ENCODE measurements around the gene HMGB3. TPM values are rescaled to one million over a fixed set of nuclear protein-coding genes. Genes with fewer than 3 reads are reported as not detected.

HMGB3 gene
- total RNA-seq (2014; rRNA removed) (57.2 and 95.0 TPM in 2 replicates), Bru-seq, nascent RNA (percentile 91 among the genes with signal in this experiment), BruChase-seq, experiment 1, labeled RNA remaining after a 6-hour chase (percentile 96 among the genes with signal in this experiment), BruChase-seq, experiment 2, labeled RNA remaining after a 2-hour chase (percentile 87 among the genes with signal in this experiment)
- long read RNA-seq, transcript HMGB3-201 (5 exons, 3,560 nt): major isoform, 20 of 46 reads
- long read RNA-seq, transcript HMGB3-205 (5 exons, 793 nt): minor isoform, 5 of 46 reads
- long read RNA-seq, partial matches to known transcripts: 11 of 46 reads
- long read RNA-seq, other reads (novel, unspliced or antisense): 10 of 46 reads

GRCh38 chrX:150982788-150983520 lies at the start of gene HMGB3:
Gene HMGB3 (plus strand): TSS chrX:150983335. CDS start chrX:150985600, 2,265 bp downstream.
- intact Hi-C loops (cut with micrococcal nuclease): loop anchor here (1.0 kb wide), 1 partner anchor 85 kb away; the partner anchor contains the start of gene CD99L2
- no peaks in the 10 kb centered on the region for H3F3A ChIP-seq (ENCODE audit: low read length, unreplicated experiment)
- H3K27me3 ChIP-seq (ENCODE audit: low read length): no peaks in the 10 kb centered on the region
- peaks cover 15% of the 10 kb centered on the region for H3K4me1 ChIP-seq (ENCODE audit: insufficient read depth, low read length)
- ChIA-PET POLR2A (ENCODE audit: unreplicated experiment) (interaction anchor here (0.6 kb wide), 1 partner anchor 219 kb away, joined by 3 read pairs; no protein-coding TSS in a partner anchor), CTCF (no interaction called here)
- peaks cover 11% of the 10 kb centered on the region; the same call in 1 of the 2 replicates for H3K36me3 ChIP-seq (ENCODE audit: low read depth, low read length)
- BruUV-seq (replicated peaks): no TSS peak
- peaks cover 16% of the 10 kb centered on the region for H3K79me2 ChIP-seq (ENCODE audit: low read length)
- H4K20me1 ChIP-seq (ENCODE audit: low read length): peaks cover 9% of the 10 kb centered on the region
- H3K4me3 ChIP-seq (ENCODE audit: low read length): peak within 1 kb of the TSS; percentile 77
- peak within 1 kb of the TSS; percentile 36; the same call in 1 of the 2 replicates for H3K27ac ChIP-seq (ENCODE audit: low read length)
- H3K9me2 ChIP-seq (replicated peaks; ENCODE audit: low read length): no peaks in the 10 kb centered on the region
- H3K9me3 ChIP-seq (ENCODE audit: low read length): no peaks in the 10 kb centered on the region
- peak within 1 kb of the TSS; percentile 85 for H3K9ac ChIP-seq (ENCODE audit: low read length)
- ATAC-seq: peak; percentile 97
- TF ChIP-seq EZH2phosphoT487 (IDR thresholded peaks at IDR 0.05; ENCODE audit: borderline replicate concordance, low read length) (no peak), EZH2 (IDR thresholded peaks at IDR 0.05; ENCODE audit: low read length, unreplicated experiment) (no peak), CTCF (conservative IDR thresholded peaks at IDR 0.05; ENCODE audit: low read depth, low read length) (no peak)
- peak; percentile 95 for DNase-seq
- H2AFZ ChIP-seq (ENCODE audit: low read length): peak within 1 kb of the TSS; percentile 87
- H3K4me2 ChIP-seq (ENCODE audit: low read length): peak within 1 kb of the TSS; percentile 97

- H3K4me1 ChIP-seq (ENCODE audit: insufficient read depth, low read length): peaks cover 14% of the 10 kb centered on the region; the same call in 1 of the 2 replicates
- H3K27ac ChIP-seq (ENCODE audit: low read length): no peak overlapping the region
- 0 out of 2 replicates have a peak overlapping the region, but pooled peaks have one; percentile 11 for H3K4me2 ChIP-seq (ENCODE audit: low read length)
- no TSS peak for BruUV-seq (replicated peaks)
- CTCF ChIA-PET: no interaction called here
- TF ChIP-seq CTCF (conservative IDR thresholded peaks at IDR 0.05; ENCODE audit: low read depth, low read length): no peak
- TF ChIP-seq EZH2 (IDR thresholded peaks at IDR 0.05; ENCODE audit: low read length, unreplicated experiment): no peak
- TF ChIP-seq EZH2phosphoT487 (IDR thresholded peaks at IDR 0.05; ENCODE audit: borderline replicate concordance, low read length): no peak
- intact Hi-C loops (cut with micrococcal nuclease): no loop called here
- H2AFZ ChIP-seq (ENCODE audit: low read length): peak overlapping the region; percentile 67
- no peak overlapping the region for H3K4me3 ChIP-seq (ENCODE audit: low read length)
- no peaks in the 10 kb centered on the region for H3K79me2 ChIP-seq (ENCODE audit: low read length)
- ATAC-seq (peak; percentile 27), DNase-seq (no peak)
- no peaks in the 10 kb centered on the region for H4K20me1 ChIP-seq (ENCODE audit: low read length)
- no peak overlapping the region for H3K9ac ChIP-seq (ENCODE audit: low read length)
- no peaks in the 10 kb centered on the region for H3K9me2 ChIP-seq (replicated peaks; ENCODE audit: low read length)
- no peaks in the 10 kb centered on the region for H3K9me3 ChIP-seq (ENCODE audit: low read length)
- POLR2A ChIA-PET (ENCODE audit: unreplicated experiment): interaction anchor here (0.8 kb wide), 1 partner anchor 36 kb away, joined by 3 read pairs; no protein-coding TSS in a partner anchor
- H3K36me3 ChIP-seq (ENCODE audit: low read depth, low read length): no peaks in the 10 kb centered on the region
- no peaks in the 10 kb centered on the region for H3K27me3 ChIP-seq (ENCODE audit: low read length)
- H3F3A ChIP-seq (ENCODE audit: low read length, unreplicated experiment): no peaks in the 10 kb centered on the region
Observed at GRCh38 chrX:150933945-150934350, 49.2 kb upstream of the HMGB3 start.

Measured in PC-3 (cell line).